HCT116 (cell line): ENCODE results near the gene ZNF423.

Source experiments
- POLR2AphosphoS5 ChIP-seq: IDR thresholded peaks from 2 replicates; pipeline ENCODE4 v1.6.1; 2011; ENCODE audit warnings: mild to moderate bottlenecking, low read depth, low read length, moderate library complexity
- TF ChIP-seq, protein P1 (sequence below), 3 experiments: fragments of 200-600 bp in 1 of 3; sonication (generic) in 1 of 3; IDR thresholded peaks in 2 of 3; conservative IDR thresholded peaks in 1 of 3; 2 replicates each; pipeline ENCODE4 v1.5.1; 2012 to 2017; ENCODE audit warnings: low read depth in 2 of 3, low read length in 2 of 3, antibody characterized with exemption in 1 of 3, borderline replicate concordance in 1 of 3, control low read depth in 1 of 3, mild to moderate bottlenecking in 1 of 3, mixed read lengths in 1 of 3, mixed run types in 1 of 3, moderate library complexity in 1 of 3; ENCODE audit not compliant: insufficient read depth in 1 of 3
- TF ChIP-seq, protein P2 (sequence below): IDR thresholded peaks from 2 replicates; pipeline ENCODE4 v1.6.1; 2012

DNA sequence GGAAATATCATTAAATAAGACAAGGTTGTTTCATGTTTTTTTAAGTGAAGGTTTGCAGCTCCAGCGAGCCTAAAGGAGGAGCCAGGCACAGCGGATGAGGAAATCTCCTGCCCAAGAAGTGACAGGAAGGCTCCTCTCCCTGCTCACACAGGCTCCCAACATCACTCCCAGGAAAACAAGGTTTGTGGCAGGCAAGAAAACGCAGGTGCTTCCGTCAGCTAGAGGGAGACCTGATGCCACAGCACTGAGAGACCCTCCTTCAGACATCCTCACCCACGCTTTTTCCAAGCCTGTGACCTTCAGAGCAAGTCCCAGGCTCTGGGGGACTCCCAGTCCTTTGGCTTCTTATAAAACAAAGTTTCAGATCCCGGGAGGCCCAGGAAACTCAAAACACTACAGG, 89.7 kb downstream of the ZNF423 start:
- TF ChIP-seq, protein P1, sequence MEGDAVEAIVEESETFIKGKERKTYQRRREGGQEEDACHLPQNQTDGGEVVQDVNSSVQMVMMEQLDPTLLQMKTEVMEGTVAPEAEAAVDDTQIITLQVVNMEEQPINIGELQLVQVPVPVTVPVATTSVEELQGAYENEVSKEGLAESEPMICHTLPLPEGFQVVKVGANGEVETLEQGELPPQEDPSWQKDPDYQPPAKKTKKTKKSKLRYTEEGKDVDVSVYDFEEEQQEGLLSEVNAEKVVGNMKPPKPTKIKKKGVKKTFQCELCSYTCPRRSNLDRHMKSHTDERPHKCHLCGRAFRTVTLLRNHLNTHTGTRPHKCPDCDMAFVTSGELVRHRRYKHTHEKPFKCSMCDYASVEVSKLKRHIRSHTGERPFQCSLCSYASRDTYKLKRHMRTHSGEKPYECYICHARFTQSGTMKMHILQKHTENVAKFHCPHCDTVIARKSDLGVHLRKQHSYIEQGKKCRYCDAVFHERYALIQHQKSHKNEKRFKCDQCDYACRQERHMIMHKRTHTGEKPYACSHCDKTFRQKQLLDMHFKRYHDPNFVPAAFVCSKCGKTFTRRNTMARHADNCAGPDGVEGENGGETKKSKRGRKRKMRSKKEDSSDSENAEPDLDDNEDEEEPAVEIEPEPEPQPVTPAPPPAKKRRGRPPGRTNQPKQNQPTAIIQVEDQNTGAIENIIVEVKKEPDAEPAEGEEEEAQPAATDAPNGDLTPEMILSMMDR (IDR thresholded peaks at IDR 0.05 in 2 of 3, conservative IDR thresholded peaks at IDR 0.05 in 1 of 3; ENCODE audit: borderline replicate concordance in 1 of 3, insufficient read depth in 1 of 3, low read depth in 2 of 3, low read length in 2 of 3) = no peak
- no peak for TF ChIP-seq POLR2AphosphoS5
- TF ChIP-seq, protein P2, sequence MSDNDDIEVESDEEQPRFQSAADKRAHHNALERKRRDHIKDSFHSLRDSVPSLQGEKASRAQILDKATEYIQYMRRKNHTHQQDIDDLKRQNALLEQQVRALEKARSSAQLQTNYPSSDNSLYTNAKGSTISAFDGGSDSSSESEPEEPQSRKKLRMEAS = no peak
